ENCODE data around the gene LY6G5B.

LY6G5B gene

GRCh38 chr6:31659649-31660380, 10.0 kb upstream of the LY6G5B start:
- DNase-seq: peak; percentile 12
- Histone ChIP-seq H3K27me3 (replicated peaks; ENCODE audit: insufficient read depth, low read length) (no peaks in the 10 kb centered on the region), H4K20me1 (ENCODE audit: insufficient read depth, low read length) (no peaks in the 10 kb centered on the region), H3K9me3 (replicated peaks; ENCODE audit: insufficient read depth, low read length) (no peaks in the 10 kb centered on the region), H3K79me2 (ENCODE audit: low read length) (peaks cover 56% of the 10 kb centered on the region), H3F3A (ENCODE audit: insufficient read depth, low read length) (peaks cover 14% of the 10 kb centered on the region), H2AFZ (ENCODE audit: low read length) (peak overlapping the region; percentile 18), H3K36me3 (replicated peaks; ENCODE audit: insufficient read depth, low read length) (no peaks in the 10 kb centered on the region), H3K9me2 (replicated peaks; ENCODE audit: insufficient read depth, low read length) (no peaks in the 10 kb centered on the region), H3K4me1 (ENCODE audit: low read length) (peaks cover 36% of the 10 kb centered on the region), H3K4me3 (ENCODE audit: low read length) (peak overlapping the region; percentile 87), H3K9ac (ENCODE audit: low read length) (peak overlapping the region; percentile 78), H3K4me2 (ENCODE audit: low read depth, low read length) (peak overlapping the region; percentile 94), H3K27ac (ENCODE audit: low read length) (peak overlapping the region; percentile 54; the same call in 1 of the 2 replicates)
- no peak for TF ChIP-seq EZH2phosphoT487 (IDR thresholded peaks at IDR 0.05; ENCODE audit: low read length)
- no peak for TF ChIP-seq CTCF (IDR thresholded peaks at IDR 0.05; ENCODE audit: low read length)
- TF ChIP-seq EZH2 (optimal IDR thresholded peaks at IDR 0.05; ENCODE audit: low read depth, low read length): no peak

GRCh38 chr6:31660381-31661261, 9.2 kb upstream of the LY6G5B start, which contains the start of gene C6orf47:
C6orf47 (minus strand) TSS chr6:31660778; CDS start chr6:31659947, 831 bp downstream.
- peak within 1 kb of the TSS; percentile 78 for H3K9ac ChIP-seq (ENCODE audit: low read length)

More at GRCh38 chr6:31660381-31661261, 9.2 kb upstream of the LY6G5B start, which contains the start of gene C6orf47:
- DNase-seq: peak; percentile 80
- Histone ChIP-seq H3K79me2 (ENCODE audit: low read length) (peaks cover 58% of the 10 kb centered on the region), H3K9me3 (replicated peaks; ENCODE audit: insufficient read depth, low read length) (no peaks in the 10 kb centered on the region), H3K9me2 (replicated peaks; ENCODE audit: insufficient read depth, low read length) (no peaks in the 10 kb centered on the region), H3K4me2 (ENCODE audit: low read depth, low read length) (peak within 1 kb of the TSS; percentile 94), H3K4me1 (ENCODE audit: low read length) (peaks cover 36% of the 10 kb centered on the region), H3K27ac (ENCODE audit: low read length) (peak within 1 kb of the TSS; percentile 54; the same call in 1 of the 2 replicates), H3K27me3 (replicated peaks; ENCODE audit: insufficient read depth, low read length) (no peaks in the 10 kb centered on the region), H2AFZ (ENCODE audit: low read length) (peak within 1 kb of the TSS; percentile 18), H3F3A (ENCODE audit: insufficient read depth, low read length) (peaks cover 19% of the 10 kb centered on the region), H3K36me3 (replicated peaks; ENCODE audit: insufficient read depth, low read length) (no peaks in the 10 kb centered on the region), H3K4me3 (ENCODE audit: low read length) (peak within 1 kb of the TSS; percentile 87), H4K20me1 (ENCODE audit: insufficient read depth, low read length) (no peaks in the 10 kb centered on the region)
- TF ChIP-seq EZH2phosphoT487 (IDR thresholded peaks at IDR 0.05; ENCODE audit: low read length) (no peak), CTCF (IDR thresholded peaks at IDR 0.05; ENCODE audit: low read length) (no peak), EZH2 (optimal IDR thresholded peaks at IDR 0.05; ENCODE audit: low read depth, low read length) (no peak)
